ENCODE measurements around the gene MMP23B.

- TF ChIP-seq CTCF (conservative IDR thresholded peaks at IDR 0.05; ENCODE audit: low read depth in 2 of 2) (peak in 1 of 2 experiments; percentile 8; a peak in 1 of 4 replicates), EZH2 (IDR thresholded peaks at IDR 0.05; ENCODE audit: low read depth, unreplicated experiment) (no peak), POLR2AphosphoS5 (IDR thresholded peaks at IDR 0.05; ENCODE audit: low read depth) (peak; percentile 74), EZH2phosphoT487 (IDR thresholded peaks at IDR 0.05; ENCODE audit: unreplicated experiment) (no peak), REST (IDR thresholded peaks at IDR 0.05; ENCODE audit: unreplicated experiment) (no peak), JUNB (IDR thresholded peaks at IDR 0.05; ENCODE audit: unreplicated experiment) (no peak), NANOG (IDR thresholded peaks at IDR 0.05; ENCODE audit: borderline replicate concordance) (no peak)
Measured at GRCh38 chr1:1628754-1629429, 3.1 kb upstream of the MMP23B start.

Data from GM23338 (cell line).